SK-N-MC (cell line): ENCODE measurements around the gene FCRL6.

Experiments
- EZH2 ChIP-seq: fragments of 200-600 bp; sonication (generic); IDR thresholded peaks from one replicate; pipeline ENCODE4 v1.6.1; 2017; ENCODE audit warnings: antibody characterized with exemption
- FOXP2 ChIP-seq: optimal IDR thresholded peaks from 2 replicates; pipeline ENCODE3; 2011; ENCODE audit warnings: mild to moderate bottlenecking, moderate library complexity; ENCODE audit not compliant: insufficient read depth; ENCODE audit errors: extremely low read length, control extremely low read depth
- POLR2AphosphoS5 ChIP-seq: IDR thresholded peaks from 2 replicates; pipeline ENCODE4 v1.6.1; 2012; ENCODE audit warnings: mild to moderate bottlenecking, low read depth, low read length, borderline replicate concordance

DNA sequence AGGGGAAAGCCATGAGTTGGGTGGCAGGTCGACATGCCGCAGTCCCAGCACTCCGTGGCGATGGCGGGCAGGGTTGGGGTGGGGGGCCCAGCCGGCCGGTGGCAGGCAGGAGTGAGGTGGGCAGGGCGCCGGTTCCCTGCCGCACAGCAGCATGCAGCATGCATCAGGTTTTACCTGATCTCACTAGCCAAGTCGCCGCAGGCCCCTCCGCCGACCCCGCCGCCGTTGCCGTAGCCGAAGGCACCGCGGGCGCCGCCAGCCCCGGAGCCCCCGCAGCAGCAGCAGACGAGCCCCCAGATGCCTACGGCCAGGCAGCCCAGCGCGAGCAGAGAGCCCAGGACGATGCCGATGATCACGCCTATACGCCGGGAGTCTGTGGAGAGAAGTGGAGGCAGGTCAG lies 53.5 kb downstream of the FCRL6 start:
- no peak for TF ChIP-seq POLR2AphosphoS5
- TF ChIP-seq EZH2: no peak
- TF ChIP-seq FOXP2: no peak
